B cell (primary cell): ENCODE measurements around the gene IL9. TPM values are rescaled to one million over a fixed set of nuclear protein-coding genes. Genes with fewer than 3 reads are reported as not detected.

ENCODE experiments used
- ATAC-seq: fragments of 200-7000 bp; cut with Tn5 transposase; one replicate; pipeline ENCODE4 v1.10.0; 2021; ENCODE audit warnings: low read depth, mild to moderate bottlenecking, moderate number of reproducible peaks, moderate library complexity
- CTCF ChIA-PET: fragments of 350-600 bp; sonication (Branson Sonifier 250); formaldehyde crosslinking; loops from one replicate; lab custom pipeline; 2021; ENCODE audit warnings: antibody characterized with exemption, inconsistent platforms; lab: Charles Lee
- POLR2A ChIA-PET: fragments of 350-600 bp; sonication (Branson Sonifier 250); formaldehyde crosslinking; loops from one replicate; lab custom pipeline; 2021; ENCODE audit warnings: antibody characterized with exemption; lab: Charles Lee
- DNase-seq: peaks from one replicate; pipeline ENCODE4 v3.0.0; 2013
- H2AFZ ChIP-seq: 2 replicates; pipeline ENCODE4 v1.6.1; 2012; ENCODE audit warnings: mild to moderate bottlenecking, low read depth, low read length; ENCODE audit not compliant: insufficient read depth, poor library complexity, severe bottlenecking
- H3K27ac ChIP-seq, 2 donors: 1 replicate in 1 of 2; 2 replicates in 1 of 2; pipeline ENCODE4 v1.5.1; 2012 to 2013; ENCODE audit warnings: low read length in 2 of 2, mild to moderate bottlenecking in 2 of 2, moderate library complexity in 1 of 2
- H3K27me3 ChIP-seq, 4 experiments: fragments of 200-600 bp in 1 of 4; sonication (generic) in 1 of 4; replicated peaks in 1 of 4; 1 replicate in 2 of 4; 2 replicates in 2 of 4; pipeline versions ENCODE4 v1.6.1 to v1.7.0; 2013 to 2016; ENCODE audit warnings: low read length in 3 of 4, mild to moderate bottlenecking in 2 of 4, mixed read lengths in 1 of 4, moderate library complexity in 1 of 4; ENCODE audit not compliant: insufficient read depth in 4 of 4, control insufficient read depth in 3 of 4; ENCODE audit errors: control extremely low read depth in 1 of 4
- H3K36me3 ChIP-seq, 2 experiments: replicated peaks in 1 of 2; 1 replicate in 1 of 2; 2 replicates in 1 of 2; pipeline versions ENCODE4 v1.6.1 to v1.7.1; 2013; ENCODE audit warnings: low read length in 1 of 2; ENCODE audit not compliant: insufficient read depth in 2 of 2, control insufficient read depth in 1 of 2; ENCODE audit errors: control extremely low read depth in 1 of 2, extremely low read depth in 1 of 2
- H3K4me1 ChIP-seq, 2 donors: fragments of 200-600 bp in 1 of 2; sonication (generic) in 1 of 2; 1 replicate in 1 of 2; 2 replicates in 1 of 2; pipeline versions ENCODE4 v1.5.1 to v1.6.1; 2013 to 2017; ENCODE audit warnings: low read length in 2 of 2; ENCODE audit not compliant: control insufficient read depth in 2 of 2, insufficient read depth in 2 of 2
- H3K4me2 ChIP-seq: replicated peaks from 2 replicates; pipeline ENCODE3; 2012; ENCODE audit warnings: mild to moderate bottlenecking, low read depth, low read length; ENCODE audit not compliant: poor library complexity, severe bottlenecking
- H3K4me3 ChIP-seq, 5 experiments: fragments of 200-600 bp in 1 of 5; sonication (generic) in 1 of 5; 1 replicate in 3 of 5; 2 replicates in 2 of 5; pipeline versions ENCODE4 v1.5.1 to v1.7.0; 2011 to 2016; ENCODE audit warnings: low read length in 4 of 5, mild to moderate bottlenecking in 4 of 5, low read depth in 2 of 5, control low read depth in 1 of 5, moderate library complexity in 1 of 5; ENCODE audit not compliant: insufficient read depth in 1 of 5; ENCODE audit errors: control extremely low read depth in 1 of 5, extremely low read depth in 1 of 5
- H3K79me2 ChIP-seq: fragments of 200-600 bp; sonication (generic); one replicate; pipeline ENCODE4 v1.6.0; 2016; ENCODE audit warnings: low read length; ENCODE audit not compliant: control insufficient read depth, insufficient read depth
- H3K9ac ChIP-seq: fragments of 200-600 bp; sonication (generic); 2 replicates; pipeline ENCODE4 v1.6.1; 2017; ENCODE audit warnings: mild to moderate bottlenecking, low read length, moderate library complexity
- H3K9me3 ChIP-seq, 3 donors: one replicate each; pipeline versions ENCODE4 v1.6.1 to v1.7.1; 2013; ENCODE audit warnings: low read length in 2 of 3; ENCODE audit not compliant: control insufficient read depth in 2 of 3, insufficient read depth in 1 of 3; ENCODE audit errors: control extremely low read depth in 1 of 3
- H4K20me1 ChIP-seq: 2 replicates; pipeline ENCODE4 v1.6.0; 2012; ENCODE audit warnings: mild to moderate bottlenecking, low read length; ENCODE audit not compliant: insufficient read depth, control insufficient read depth, poor library complexity, severe bottlenecking
- H3K27ac Mint-ChIP-seq: one replicate; pipeline ENCODE4 v1.8.0; 2021; ENCODE audit warnings: mixed read lengths
- H3K27me3 Mint-ChIP-seq: one replicate; pipeline ENCODE4 v1.8.0; 2021; ENCODE audit warnings: mixed read lengths
- H3K4me1 Mint-ChIP-seq: one replicate; pipeline ENCODE4 v1.8.0; 2021; ENCODE audit warnings: mixed read lengths
- H3K4me3 Mint-ChIP-seq: one replicate; pipeline ENCODE4 v1.8.0; 2021; ENCODE audit warnings: mixed read lengths
- H3K9me3 Mint-ChIP-seq: one replicate; pipeline ENCODE4 v1.8.0; 2022; ENCODE audit warnings: mixed read lengths; ENCODE audit not compliant: insufficient read depth
- EZH2 ChIP-seq: IDR thresholded peaks from 2 replicates; pipeline ENCODE4 v1.6.1; 2012; ENCODE audit warnings: borderline replicate concordance, low read depth, mild to moderate bottlenecking, moderate library complexity, low read length; ENCODE audit not compliant: insufficient read depth, poor library complexity, severe bottlenecking
- WGBS: methylation state at CpG from one replicate; pipeline ENCODE4 v1.1.5; 2013; ENCODE audit warnings: missing lambda C conversion rate; ENCODE audit not compliant: insufficient coverage; 5-methylcytosine and 5-hydroxymethylcytosine counted together
- intact Hi-C: fragments of 100-400 bp; cut with micrococcal nuclease; formaldehyde crosslinking; loops from one replicate; pipeline ENCODE4 v1.10.0; 2022
- polyA plus RNA-seq: library from polyadenylated mRNA; depleted of rRNA; stranded (reverse); fragments of >200 nt; gene quantifications from 2 replicates; pipeline ENCODE4 v1.2.3, GENCODE V29; 2012
- total RNA-seq, 2 donors: library from RNA; stranded (reverse); fragments of 120-200 nt in 1 of 2; gene quantifications; 1 replicate in 1 of 2; 2 replicates in 1 of 2; pipeline versions ENCODE4 v1.2.3 to v1.2.4, GENCODE V29; 2013 to 2022
- TF ChIP-seq, protein P1 (sequence below): fragments of 200-600 bp; IDR thresholded peaks from one replicate; pipeline ENCODE4 v1.8.0; 2022; ENCODE audit warnings: antibody characterized with exemption, mild to moderate bottlenecking

IL9 gene
- total and polyA plus RNA-seq, 2 donors (not counting 1 experiment from before 2014, with no cell fraction given), result not detected

- no peak overlapping the region for H3K4me2 ChIP-seq
- ChIA-PET CTCF (interaction anchor here (0.8 to 1.9 kb wide), 3 partner anchors 9 to 267 kb away, joined by 3 to 15 read pairs (median 5); no protein-coding TSS in a partner anchor), POLR2A (no interaction called here)
- Mint-ChIP-seq H3K4me3 (no peak overlapping the region), H3K27me3 (peaks cover 11% of the 10 kb centered on the region), H3K27ac (no peak overlapping the region), H3K4me1 (no peaks in the 10 kb centered on the region), H3K9me3 (no peaks in the 10 kb centered on the region)
- intact Hi-C loops, result loop anchor here (10.0 kb wide), 1 partner anchor 120 kb away; no protein-coding TSS in a partner anchor
- H3K9me3 ChIP-seq, result no peaks in the 10 kb centered on the region
- TF ChIP-seq EZH2, result no peak
- TF ChIP-seq, protein P1, sequence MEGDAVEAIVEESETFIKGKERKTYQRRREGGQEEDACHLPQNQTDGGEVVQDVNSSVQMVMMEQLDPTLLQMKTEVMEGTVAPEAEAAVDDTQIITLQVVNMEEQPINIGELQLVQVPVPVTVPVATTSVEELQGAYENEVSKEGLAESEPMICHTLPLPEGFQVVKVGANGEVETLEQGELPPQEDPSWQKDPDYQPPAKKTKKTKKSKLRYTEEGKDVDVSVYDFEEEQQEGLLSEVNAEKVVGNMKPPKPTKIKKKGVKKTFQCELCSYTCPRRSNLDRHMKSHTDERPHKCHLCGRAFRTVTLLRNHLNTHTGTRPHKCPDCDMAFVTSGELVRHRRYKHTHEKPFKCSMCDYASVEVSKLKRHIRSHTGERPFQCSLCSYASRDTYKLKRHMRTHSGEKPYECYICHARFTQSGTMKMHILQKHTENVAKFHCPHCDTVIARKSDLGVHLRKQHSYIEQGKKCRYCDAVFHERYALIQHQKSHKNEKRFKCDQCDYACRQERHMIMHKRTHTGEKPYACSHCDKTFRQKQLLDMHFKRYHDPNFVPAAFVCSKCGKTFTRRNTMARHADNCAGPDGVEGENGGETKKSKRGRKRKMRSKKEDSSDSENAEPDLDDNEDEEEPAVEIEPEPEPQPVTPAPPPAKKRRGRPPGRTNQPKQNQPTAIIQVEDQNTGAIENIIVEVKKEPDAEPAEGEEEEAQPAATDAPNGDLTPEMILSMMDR, result no peak
- H2AFZ ChIP-seq, result no peak overlapping the region
- H3K9ac ChIP-seq, result no peak overlapping the region
- DNase-seq, result no peak
- no peaks in the 10 kb centered on the region for H3K4me1 ChIP-seq
- no peaks in the 10 kb centered on the region for H4K20me1 ChIP-seq
- H3K27ac ChIP-seq, result no peak overlapping the region
- no peaks in the 10 kb centered on the region for H3K36me3 ChIP-seq
- ATAC-seq, result no peak
- H3K79me2 ChIP-seq, result no peaks in the 10 kb centered on the region
- no peak overlapping the region for H3K4me3 ChIP-seq
- H3K27me3 ChIP-seq, result peaks cover 0 to 3% (median 0%) of the 10 kb centered on the region in 4 experiments
Observed at GRCh38 chr5:135944564-135944963, 48.9 kb upstream of the IL9 start.

GRCh38 chr5:135942202-135942771 lies 46.6 kb upstream of the IL9 start:
- Histone ChIP-seq H2AFZ (no peak overlapping the region), H3K27ac (no peak overlapping the region), H3K9ac (no peak overlapping the region), H3K79me2 (no peaks in the 10 kb centered on the region), H4K20me1 (no peaks in the 10 kb centered on the region), H3K9me3 (no peaks in the 10 kb centered on the region), H3K4me1 (no peaks in the 10 kb centered on the region), H3K27me3 (no peaks in the 10 kb centered on the region), H3K36me3 (no peaks in the 10 kb centered on the region), H3K4me2 (no peak overlapping the region), H3K4me3 (no peak overlapping the region)
- DNase-seq (no peak), ATAC-seq (no peak)
- Mint-ChIP-seq H3K27ac (no peak overlapping the region), H3K4me3 (no peak overlapping the region), H3K4me1 (no peaks in the 10 kb centered on the region), H3K9me3 (no peaks in the 10 kb centered on the region), H3K27me3 (peaks cover 20% of the 10 kb centered on the region)
- ChIA-PET CTCF (interaction anchor here (1.8 to 2.7 kb wide), 2 partner anchors 232 to 270 kb away, joined by 5 to 11 read pairs; no protein-coding TSS in a partner anchor), POLR2A (no interaction called here)
- TF ChIP-seq, protein P1, result no peak
- TF ChIP-seq EZH2, result no peak
- intact Hi-C loops, result loop anchor here (10.0 kb wide), 1 partner anchor 123 kb away; no protein-coding TSS in a partner anchor
- 63% methylated on average over 2 of the region's 3 CpGs for WGBS
